ENCODE data around the gene VDR.

Gene VDR

GRCh38 chr12:47794679-47795078, 110.1 kb downstream of the VDR start:
- peaks cover 5% of the 10 kb centered on the region for H3K4me1 ChIP-seq (ENCODE audit: control insufficient read depth, insufficient read depth, low read length)
- no peak overlapping the region for H3K9ac ChIP-seq (ENCODE audit: low read length)
- H3K27me3 ChIP-seq (replicated peaks; ENCODE audit: control insufficient read depth, insufficient read depth, low read length): no peaks in the 10 kb centered on the region
- H3K4me3 ChIP-seq (ENCODE audit: low read length): no peak overlapping the region
- H3K36me3 ChIP-seq (ENCODE audit: control insufficient read depth, insufficient read depth, low read length, severe bottlenecking): peaks cover 81% of the 10 kb centered on the region
- H3K9me3 ChIP-seq (ENCODE audit: control insufficient read depth, low read length): no peaks in the 10 kb centered on the region
- DNase-seq (ENCODE audit: low read depth): no peak

- Histone ChIP-seq H3K4me3 (ENCODE audit: low read length) (no peak overlapping the region), H3K27me3 (replicated peaks; ENCODE audit: control insufficient read depth, insufficient read depth, low read length) (no peaks in the 10 kb centered on the region), H3K36me3 (ENCODE audit: control insufficient read depth, insufficient read depth, low read length, severe bottlenecking) (peaks cover 92% of the 10 kb centered on the region), H3K9me3 (ENCODE audit: control insufficient read depth, low read length) (no peaks in the 10 kb centered on the region), H3K9ac (ENCODE audit: low read length) (peak overlapping the region; percentile 4), H3K4me1 (ENCODE audit: control insufficient read depth, insufficient read depth, low read length) (no peaks in the 10 kb centered on the region)
- DNase-seq (ENCODE audit: low read depth): no peak
These were observed 111.6 kb downstream of the VDR start for GRCh38 chr12:47793015-47793681.

- H3K36me3 ChIP-seq (ENCODE audit: control insufficient read depth, insufficient read depth, low read length, severe bottlenecking): peaks cover 94% of the 10 kb centered on the region
These were observed 112.9 kb downstream of the VDR start for GRCh38 chr12:47791874-47792273.

More at GRCh38 chr12:47791874-47792273, 112.9 kb downstream of the VDR start:
- no peaks in the 10 kb centered on the region for H3K4me1 ChIP-seq (ENCODE audit: control insufficient read depth, insufficient read depth, low read length)
- DNase-seq (ENCODE audit: low read depth): no peak
- no peaks in the 10 kb centered on the region for H3K27me3 ChIP-seq (replicated peaks; ENCODE audit: control insufficient read depth, insufficient read depth, low read length)
- no peak overlapping the region for H3K9ac ChIP-seq (ENCODE audit: low read length)
- no peak overlapping the region for H3K4me3 ChIP-seq (ENCODE audit: low read length)
- H3K9me3 ChIP-seq (ENCODE audit: control insufficient read depth, low read length): no peaks in the 10 kb centered on the region

All from adipocyte (in vitro differentiated cells).